Measurements from ENCODE around the gene XG.
"Not testable (repeated sequence)": the region's sequence is repeated elsewhere in the genome, so short reads cannot be mapped to it uniquely, and the experiment has no call there.

The XG gene

GRCh38 chrX:2781698-2782097 is 29.9 kb downstream of the XG start:
- no peak for DNase-seq

DNA sequence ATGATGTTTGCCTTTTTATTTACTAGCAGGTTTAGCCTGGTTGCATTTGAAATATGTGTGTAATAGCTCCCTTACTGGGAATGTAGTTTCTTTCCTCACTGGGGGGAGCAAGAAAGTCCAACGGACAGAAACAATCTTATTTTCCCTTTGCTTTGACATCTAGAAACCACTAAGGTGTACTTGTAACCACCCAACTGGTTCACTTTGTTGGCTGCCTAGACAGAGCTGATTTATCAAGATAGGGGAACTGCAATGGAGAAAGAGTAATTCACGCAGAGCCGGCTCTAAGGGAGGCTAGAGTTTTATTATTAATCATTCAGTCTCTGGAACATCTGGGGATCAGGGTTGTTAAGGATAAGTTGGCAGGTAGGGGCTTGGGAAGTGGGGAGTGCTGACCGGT is 30.3 kb downstream of the XG start:
- DNase-seq, result no peak

- DNase-seq, result no peak
Measured at GRCh38 chrX:2782778-2783177, 30.9 kb downstream of the XG start.

GRCh38 chrX:2784026-2784425 is 32.2 kb downstream of the XG start:
- DNase-seq, result no peak

DNA sequence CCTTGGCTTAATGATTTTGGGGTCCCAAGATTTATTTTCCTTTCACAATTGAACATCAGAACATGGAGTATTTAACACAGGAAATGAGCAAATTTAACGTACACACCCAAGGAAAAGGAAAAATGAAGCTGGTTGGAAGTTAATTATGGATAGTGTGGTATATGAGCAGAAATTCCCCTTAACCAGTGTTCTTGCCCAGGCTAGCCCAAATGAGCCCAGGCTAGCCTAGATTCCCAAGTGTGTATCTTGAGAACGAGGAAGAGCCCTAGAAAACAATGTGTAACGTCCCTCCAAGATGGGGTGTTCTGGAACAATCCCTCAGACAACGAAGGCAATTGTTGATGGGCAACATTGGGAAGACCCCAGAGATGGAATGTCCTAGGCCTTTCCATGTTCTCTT is 33.7 kb downstream of the XG start:
- no peak for DNase-seq

GRCh38 chrX:2788980-2789379 is 37.1 kb downstream of the XG start:
- DNase-seq, result no peak

GRCh38 chrX:2789569-2789968 is 37.7 kb downstream of the XG start:
- no peak for DNase-seq

- no peak for DNase-seq
Measured at GRCh38 chrX:2793752-2794151, 41.9 kb downstream of the XG start.

GRCh38 chrX:2794336-2794735 is 42.5 kb downstream of the XG start:
- DNase-seq, result no peak

- not testable (repeated sequence) for DNase-seq
Measured at GRCh38 chrX:2796808-2797207, 45.0 kb downstream of the XG start.

DNA sequence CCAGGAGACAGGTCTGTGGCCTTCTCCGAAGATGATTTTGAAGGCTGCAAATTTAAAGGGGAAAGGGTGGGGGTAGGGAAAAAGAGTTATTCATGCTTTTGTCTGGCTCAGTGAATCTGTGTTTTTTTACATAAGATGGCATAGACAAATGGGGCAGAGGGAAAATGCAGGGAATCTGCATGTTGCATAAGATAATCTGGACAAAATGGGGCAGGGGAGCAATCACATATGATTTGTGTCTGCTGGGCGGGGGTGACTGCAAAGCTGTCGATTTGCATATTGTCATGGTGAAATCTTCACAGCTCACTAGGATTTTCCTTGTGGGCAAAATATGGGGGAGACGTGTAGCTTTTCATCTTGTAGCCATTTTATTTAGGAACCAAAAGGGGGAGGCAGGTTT is 47.5 kb downstream of the XG start:
- no peak for DNase-seq

DNA sequence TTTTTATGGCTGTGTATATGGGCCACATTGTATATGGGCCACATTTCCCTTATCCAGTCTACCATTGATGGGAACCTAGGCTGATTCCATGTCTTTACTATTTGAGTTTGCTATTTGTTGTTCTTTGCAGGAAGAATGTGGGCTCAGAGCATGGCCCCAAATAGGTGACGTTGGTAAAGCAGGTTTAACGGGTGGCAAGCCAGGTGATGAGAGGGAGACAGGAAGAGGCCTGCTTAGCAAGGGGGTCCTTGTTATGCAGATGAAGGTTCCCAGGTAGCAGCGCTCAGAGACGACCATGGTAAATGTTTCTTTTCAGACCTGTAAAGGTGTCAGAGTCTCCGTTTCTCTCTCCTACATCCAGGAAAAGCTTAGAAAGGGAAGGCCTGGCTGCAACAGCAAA is 48.1 kb downstream of the XG start:
- not testable (repeated sequence) for DNase-seq

DNA sequence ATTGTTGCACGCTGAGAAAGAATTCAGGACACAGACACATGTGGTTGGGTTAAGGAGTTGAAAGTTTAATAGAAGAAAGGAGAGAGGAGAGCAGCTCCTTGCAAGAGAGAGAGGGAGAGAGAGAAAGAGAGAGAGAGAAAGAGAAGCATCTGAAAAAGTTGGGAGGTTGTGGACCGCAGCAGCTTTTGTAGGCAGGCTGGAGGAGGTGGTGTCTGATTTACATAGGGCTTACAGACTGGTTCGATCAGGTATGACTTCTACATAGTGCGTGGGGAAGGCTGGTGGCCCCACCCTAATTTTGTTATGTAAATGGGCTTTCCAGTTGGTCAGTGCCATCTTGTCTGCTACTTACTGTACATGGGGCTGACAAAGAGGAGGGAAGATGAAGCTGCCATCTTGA is 49.4 kb downstream of the XG start:
- DNase-seq, result no peak

GRCh38 chrX:2802376-2803090 is 50.7 kb downstream of the XG start:
- not testable (repeated sequence) for DNase-seq

- not testable (repeated sequence) for DNase-seq
Measured at GRCh38 chrX:2803486-2803885, 51.6 kb downstream of the XG start.

- DNase-seq, result not testable (repeated sequence)
Measured at GRCh38 chrX:2804106-2804843, 52.4 kb downstream of the XG start.

DNA sequence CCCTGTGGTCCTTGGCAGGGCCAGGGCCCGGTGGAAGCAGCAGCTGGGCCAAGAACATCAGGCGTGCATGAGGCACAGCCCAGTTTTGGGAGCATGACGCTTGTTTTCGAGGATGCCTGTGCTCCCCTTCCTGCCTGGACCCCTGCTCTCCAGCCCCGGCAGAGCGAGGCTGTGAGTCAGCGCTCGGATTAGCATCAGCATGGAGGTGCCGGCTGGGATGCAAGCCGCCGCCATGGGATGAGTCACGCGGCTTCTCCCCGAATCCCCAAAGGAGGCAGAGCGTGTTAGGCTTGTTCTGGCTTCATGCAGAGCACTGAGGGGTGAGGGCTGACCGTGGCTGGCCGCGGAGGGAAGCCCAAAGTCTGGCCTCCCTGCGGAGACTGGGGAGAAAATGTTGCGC is 53.0 kb downstream of the XG start:
- not testable (repeated sequence) for DNase-seq

DNA sequence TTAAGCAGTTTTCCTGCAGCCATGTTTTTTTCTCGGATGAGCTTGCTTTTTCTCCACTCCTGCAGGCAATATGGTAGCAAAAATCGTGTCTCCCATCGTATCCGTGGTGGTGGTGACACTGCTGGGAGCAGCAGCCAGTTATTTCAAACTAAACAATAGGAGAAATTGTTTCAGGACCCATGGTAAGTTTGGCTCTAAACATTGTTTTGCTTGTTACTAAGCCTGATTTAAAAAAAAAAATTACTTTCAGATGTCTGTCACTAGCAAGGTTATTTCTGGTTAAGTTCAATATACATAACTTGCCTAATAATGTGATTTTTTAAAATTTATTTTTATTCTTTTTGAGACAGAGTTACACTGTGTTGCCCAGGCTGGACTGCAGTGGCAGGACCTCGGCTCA is 59.4 kb downstream of the XG start:
- DNase-seq, result no peak

- not testable (repeated sequence) for DNase-seq
Measured at GRCh38 chrX:2812161-2812907, 60.5 kb downstream of the XG start.

GRCh38 chrX:2817036-2817435 is 65.2 kb downstream of the XG start:
- DNase-seq, result no peak

- no peak for DNase-seq
Measured at GRCh38 chrX:2819345-2820135, 67.7 kb downstream of the XG start.

GRCh38 chrX:2820136-2820771 is 68.4 kb downstream of the XG start:
- no peak for DNase-seq

All from activated CD8-positive, alpha-beta memory T cell treated with anti-CD3 and anti-CD28 coated beads, Interleukin-2, amount 50 U/mL, for 48 hours (primary cell).